C4-2B (cell line): ENCODE data around the gene CPSF2.

Source experiments
- ZFX ChIP-seq: fragments of 450-650 bp; IDR thresholded peaks from 2 replicates; pipeline ENCODE4 v1.6.1; 2017
- TF ChIP-seq, protein P1 (sequence below): fragments of 450-650 bp; conservative IDR thresholded peaks from 2 replicates; pipeline ENCODE4 v1.5.1; 2017; ENCODE audit warnings: mild to moderate bottlenecking

- TF ChIP-seq, protein P1, sequence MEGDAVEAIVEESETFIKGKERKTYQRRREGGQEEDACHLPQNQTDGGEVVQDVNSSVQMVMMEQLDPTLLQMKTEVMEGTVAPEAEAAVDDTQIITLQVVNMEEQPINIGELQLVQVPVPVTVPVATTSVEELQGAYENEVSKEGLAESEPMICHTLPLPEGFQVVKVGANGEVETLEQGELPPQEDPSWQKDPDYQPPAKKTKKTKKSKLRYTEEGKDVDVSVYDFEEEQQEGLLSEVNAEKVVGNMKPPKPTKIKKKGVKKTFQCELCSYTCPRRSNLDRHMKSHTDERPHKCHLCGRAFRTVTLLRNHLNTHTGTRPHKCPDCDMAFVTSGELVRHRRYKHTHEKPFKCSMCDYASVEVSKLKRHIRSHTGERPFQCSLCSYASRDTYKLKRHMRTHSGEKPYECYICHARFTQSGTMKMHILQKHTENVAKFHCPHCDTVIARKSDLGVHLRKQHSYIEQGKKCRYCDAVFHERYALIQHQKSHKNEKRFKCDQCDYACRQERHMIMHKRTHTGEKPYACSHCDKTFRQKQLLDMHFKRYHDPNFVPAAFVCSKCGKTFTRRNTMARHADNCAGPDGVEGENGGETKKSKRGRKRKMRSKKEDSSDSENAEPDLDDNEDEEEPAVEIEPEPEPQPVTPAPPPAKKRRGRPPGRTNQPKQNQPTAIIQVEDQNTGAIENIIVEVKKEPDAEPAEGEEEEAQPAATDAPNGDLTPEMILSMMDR, result no peak
- TF ChIP-seq ZFX, result no peak
These were observed 69.0 kb downstream of the CPSF2 start for GRCh38 chr14:92190768-92191167.
